Activated T-cell treated with anti-CD3 and anti-CD28 coated beads for 48 hours (primary cell): Measurements from ENCODE around the gene TGFBR3.
"Not testable (repeated sequence)": the region's sequence is repeated elsewhere in the genome, so short reads cannot be mapped to it uniquely, and the experiment has no call there.

Experiments used
- DNase-seq: peaks from one replicate; pipeline ENCODE4 v3.0.0-alpha.2; 2020; ENCODE audit warnings: low read depth

The TGFBR3 gene

DNA sequence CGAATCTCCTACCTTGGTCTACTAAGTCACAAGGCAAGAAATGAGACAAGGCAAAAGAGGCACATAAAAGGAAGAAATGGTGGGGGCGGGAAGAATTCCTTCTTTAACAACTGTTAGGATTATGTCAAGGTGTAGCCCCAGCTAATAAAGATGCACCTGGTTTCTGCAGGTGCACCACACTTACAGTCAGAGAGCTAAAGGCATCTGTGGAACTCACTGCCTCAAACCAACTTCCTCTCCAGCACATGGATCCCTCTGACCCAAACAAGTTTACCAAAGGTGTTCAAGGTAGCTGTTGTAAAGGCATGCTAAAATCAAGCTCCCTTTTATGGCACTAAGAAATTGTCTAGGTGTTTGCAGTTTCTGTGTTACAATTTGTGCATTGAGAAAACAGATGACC, 38.1 kb downstream of the TGFBR3 start:
- no peak for DNase-seq

DNA sequence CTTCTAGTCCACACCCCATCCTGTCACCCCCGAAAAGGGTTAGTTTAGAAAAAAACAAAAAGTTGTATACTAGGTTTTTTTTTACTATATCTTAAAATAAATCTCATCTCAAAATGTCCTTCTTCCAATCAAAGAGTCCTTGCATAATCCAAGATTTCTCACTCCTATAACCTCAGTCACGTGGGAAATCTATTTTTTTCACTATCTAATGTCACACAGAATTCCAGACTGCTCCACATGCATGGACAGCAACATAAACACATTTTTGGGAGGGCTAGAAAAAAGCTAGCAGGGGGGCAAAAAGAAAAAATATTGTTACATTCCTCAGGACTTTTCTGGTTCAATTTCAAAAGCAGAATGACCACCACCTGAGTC, 39.3 kb downstream of the TGFBR3 start:
- no peak for DNase-seq

DNA sequence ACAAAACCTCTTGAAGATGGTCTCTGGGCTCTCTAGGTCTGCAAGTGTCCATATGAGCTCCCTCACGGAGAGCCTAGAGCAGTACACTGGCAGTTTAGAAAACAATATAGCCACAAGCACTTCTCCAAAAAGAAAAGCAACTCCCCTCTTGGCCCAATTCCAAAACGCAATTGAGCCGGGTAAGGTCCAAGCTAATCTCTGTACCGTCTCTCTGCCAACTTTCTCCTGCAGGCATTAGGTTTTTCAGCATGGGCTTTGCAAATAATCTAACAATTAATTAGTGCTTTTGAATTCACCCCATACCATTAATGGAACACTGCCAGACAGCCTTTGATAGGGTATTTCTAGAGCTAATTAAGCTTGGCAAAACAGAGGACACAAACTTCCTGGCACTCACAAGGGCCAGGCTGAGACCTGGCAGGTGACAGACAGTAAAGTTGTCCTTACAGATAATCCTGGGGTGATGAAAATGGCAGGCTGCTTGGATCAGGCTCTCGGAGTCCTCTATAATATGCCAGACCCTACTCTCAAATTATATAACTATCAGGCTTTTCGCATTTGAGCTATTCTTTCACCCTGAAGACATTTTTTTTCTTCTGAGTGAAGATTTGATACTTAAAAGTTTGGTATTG, 39.8 kb downstream of the TGFBR3 start:
- no peak for DNase-seq

- DNase-seq: no peak
Observed at GRCh38 chr1:91844862-91845528, 41.0 kb downstream of the TGFBR3 start.

- no peak for DNase-seq
Observed at GRCh38 chr1:91843843-91844242, 42.1 kb downstream of the TGFBR3 start.

DNA sequence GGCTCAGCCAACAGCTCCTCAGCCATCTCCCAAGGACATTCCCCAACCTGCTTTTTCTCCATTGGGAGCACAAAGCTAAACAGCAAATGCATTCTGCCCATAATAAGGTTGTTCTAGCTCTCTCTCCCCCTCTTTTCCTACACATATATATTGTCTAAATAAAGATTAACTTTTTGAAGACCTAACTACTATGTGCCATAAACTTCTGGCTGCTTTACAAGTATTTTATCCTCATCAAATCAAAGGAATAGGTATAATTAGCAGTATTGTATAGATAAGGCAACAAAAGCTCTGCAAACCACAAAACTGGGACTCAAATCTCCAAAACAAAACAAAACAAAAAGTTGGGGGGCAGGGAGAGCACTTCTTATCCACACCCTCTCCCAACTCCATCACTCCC, 43.4 kb downstream of the TGFBR3 start:
- no peak for DNase-seq

GRCh38 chr1:91842056-91842455, 43.9 kb downstream of the TGFBR3 start:
- DNase-seq: no peak

- DNase-seq: not testable (repeated sequence)
Observed at GRCh38 chr1:91840276-91840675, 45.7 kb downstream of the TGFBR3 start.

DNA sequence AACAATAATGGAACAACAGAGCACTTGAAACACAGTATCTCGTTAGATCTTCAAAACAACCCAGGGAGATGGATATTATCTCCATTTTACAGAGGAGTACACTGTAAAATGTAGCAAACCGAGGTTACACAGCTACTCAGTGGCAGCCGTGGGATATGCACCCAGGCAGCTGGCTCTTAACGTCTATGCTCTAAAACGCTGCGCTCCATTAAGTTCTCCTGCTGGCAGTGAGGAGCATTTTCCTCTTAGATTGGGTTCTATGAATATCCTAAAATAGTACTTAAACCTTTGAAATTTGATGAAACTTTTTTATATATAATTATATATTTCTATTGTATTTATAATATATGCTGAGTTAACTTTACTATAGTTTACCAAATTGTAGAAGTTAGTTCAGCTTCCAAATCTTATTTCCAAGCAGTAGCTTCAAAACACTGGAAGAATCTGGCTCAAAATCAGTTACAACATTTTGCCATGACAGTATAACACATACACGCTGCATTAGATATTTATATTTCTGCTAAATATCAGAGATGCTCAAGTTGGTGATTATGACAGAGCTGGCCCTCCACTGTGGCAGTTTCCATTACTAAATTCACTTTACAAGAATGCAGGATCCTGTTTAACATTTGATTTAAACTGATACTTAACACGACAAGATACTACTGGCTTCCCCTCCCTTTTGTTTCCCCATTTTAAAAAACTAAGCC, 49.5 kb downstream of the TGFBR3 start:
- DNase-seq: no peak

- DNase-seq: no peak
Observed at GRCh38 chr1:91835087-91835521, 50.8 kb downstream of the TGFBR3 start.

- DNase-seq: not testable (repeated sequence)
Observed at GRCh38 chr1:91834549-91834948, 51.4 kb downstream of the TGFBR3 start.

GRCh38 chr1:91833946-91834345, 52.0 kb downstream of the TGFBR3 start:
- no peak for DNase-seq

DNA sequence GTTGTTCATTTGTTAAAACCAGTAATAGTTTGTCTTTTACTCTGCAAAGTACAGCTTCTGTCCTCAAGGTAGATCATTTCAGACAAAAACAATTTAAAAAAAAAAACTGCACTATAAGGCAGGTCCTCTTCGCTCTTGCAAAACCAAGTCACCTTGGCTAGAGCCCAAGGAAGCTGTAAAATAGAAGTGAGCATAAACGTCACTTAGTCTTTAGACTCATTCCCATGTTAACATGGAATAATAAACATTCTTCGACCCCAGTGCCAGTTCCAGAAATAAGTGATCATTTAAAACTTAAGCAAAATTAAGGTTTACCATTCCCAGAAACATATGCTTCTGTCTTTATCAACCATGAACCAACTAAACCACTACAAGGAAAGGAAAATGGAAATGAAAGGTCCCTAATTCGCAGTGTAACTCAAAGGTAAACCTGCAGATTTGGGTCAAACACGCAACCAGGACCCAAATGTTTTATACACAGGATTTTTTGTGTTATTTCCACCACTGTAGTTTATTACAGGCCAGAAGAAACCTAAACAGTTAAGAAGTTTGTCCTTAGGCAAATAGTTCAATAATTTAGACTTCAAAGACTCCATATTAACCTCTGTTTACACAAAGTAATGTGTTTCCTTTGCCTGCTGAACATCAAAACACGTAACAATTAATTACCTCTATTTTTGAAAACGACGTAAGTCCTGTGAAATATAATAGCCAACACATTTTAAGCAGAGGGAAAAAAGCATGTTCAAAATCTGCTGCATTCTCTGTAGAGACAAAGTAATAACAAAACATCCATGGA, 54.6 kb downstream of the TGFBR3 start:
- DNase-seq: no peak

GRCh38 chr1:91830242-91831131, 55.5 kb downstream of the TGFBR3 start:
- DNase-seq: no peak

GRCh38 chr1:91829293-91830153, 56.4 kb downstream of the TGFBR3 start:
- DNase-seq: no peak

GRCh38 chr1:91828583-91829281, 57.2 kb downstream of the TGFBR3 start:
- DNase-seq: no peak

DNA sequence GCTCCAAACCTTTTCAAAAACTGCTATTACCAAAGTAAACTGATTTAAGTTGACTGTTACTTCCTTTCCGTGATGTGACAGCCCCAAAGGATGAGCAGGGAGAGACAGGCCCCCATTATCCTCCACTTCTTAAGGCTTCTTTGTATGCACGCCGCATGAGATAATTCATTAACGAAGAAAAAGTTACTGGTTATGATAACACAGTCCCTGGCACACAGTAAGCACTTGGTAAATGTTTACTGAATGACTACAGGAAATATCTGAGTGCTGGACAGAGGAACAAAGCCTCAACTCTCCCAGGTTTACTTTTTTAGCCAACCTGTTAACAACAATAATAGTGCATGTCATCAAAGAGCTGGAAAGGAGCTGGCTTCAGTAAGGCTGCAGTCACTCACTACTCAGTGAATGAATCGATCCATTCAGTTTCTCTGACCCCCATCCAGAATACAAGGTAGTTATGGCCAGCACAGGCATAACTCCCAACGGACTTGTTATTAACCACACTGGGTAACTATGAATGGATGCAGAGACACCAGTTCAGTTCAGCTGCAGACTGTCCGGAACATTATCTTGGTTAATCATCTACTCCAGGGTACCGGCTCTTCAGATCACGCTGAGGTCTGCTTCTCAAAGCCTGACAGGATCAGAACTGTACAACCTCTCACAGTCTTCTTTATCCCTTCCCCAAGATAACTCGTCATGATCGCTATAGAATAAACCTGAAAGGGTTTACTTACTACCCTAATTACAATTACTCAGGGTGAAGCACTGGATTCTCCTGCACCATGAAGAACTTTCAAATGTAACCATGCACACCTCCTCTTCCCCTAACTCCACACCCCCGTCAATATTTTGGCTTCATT, 58.3 kb downstream of the TGFBR3 start:
- no peak for DNase-seq

GRCh38 chr1:91827087-91827458, 58.9 kb downstream of the TGFBR3 start:
- no peak for DNase-seq

GRCh38 chr1:91826649-91827048, 59.3 kb downstream of the TGFBR3 start:
- DNase-seq: no peak
